HS-27A (cell line): Measurements from ENCODE around the gene TRERF1.
"Not testable (repeated sequence)": the region's sequence is repeated elsewhere in the genome, so short reads cannot be mapped to it uniquely, and the experiment has no call there.

Source experiments
- DNase-seq: peaks from one replicate; pipeline ENCODE4 v3.0.0-alpha.2; 2012; ENCODE audit warnings: low read depth, missing footprints

Gene TRERF1, protein sequence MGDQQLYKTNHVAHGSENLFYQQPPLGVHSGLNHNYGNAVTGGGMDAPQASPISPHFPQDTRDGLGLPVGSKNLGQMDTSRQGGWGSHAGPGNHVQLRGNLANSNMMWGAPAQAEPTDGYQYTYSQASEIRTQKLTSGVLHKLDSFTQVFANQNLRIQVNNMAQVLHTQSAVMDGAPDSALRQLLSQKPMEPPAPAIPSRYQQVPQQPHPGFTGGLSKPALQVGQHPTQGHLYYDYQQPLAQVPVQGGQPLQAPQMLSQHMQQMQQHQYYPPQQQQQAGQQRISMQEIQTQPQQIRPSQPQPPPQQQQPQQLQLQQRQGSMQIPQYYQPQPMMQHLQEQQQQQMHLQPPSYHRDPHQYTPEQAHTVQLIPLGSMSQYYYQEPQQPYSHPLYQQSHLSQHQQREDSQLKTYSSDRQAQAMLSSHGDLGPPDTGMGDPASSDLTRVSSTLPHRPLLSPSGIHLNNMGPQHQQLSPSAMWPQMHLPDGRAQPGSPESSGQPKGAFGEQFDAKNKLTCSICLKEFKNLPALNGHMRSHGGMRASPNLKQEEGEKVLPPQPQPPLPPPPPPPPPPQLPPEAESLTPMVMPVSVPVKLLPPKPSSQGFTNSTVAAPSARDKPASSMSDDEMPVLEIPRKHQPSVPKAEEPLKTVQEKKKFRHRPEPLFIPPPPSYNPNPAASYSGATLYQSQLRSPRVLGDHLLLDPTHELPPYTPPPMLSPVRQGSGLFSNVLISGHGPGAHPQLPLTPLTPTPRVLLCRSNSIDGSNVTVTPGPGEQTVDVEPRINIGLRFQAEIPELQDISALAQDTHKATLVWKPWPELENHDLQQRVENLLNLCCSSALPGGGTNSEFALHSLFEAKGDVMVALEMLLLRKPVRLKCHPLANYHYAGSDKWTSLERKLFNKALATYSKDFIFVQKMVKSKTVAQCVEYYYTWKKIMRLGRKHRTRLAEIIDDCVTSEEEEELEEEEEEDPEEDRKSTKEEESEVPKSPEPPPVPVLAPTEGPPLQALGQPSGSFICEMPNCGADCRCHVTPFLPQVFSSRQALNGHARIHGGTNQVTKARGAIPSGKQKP (N-terminal part only)

GRCh38 chr6:42451333-42452170 lies at the start of gene TRERF1:
TRERF1 (minus strand) TSS chr6:42451926; CDS start chr6:42269590, 182,336 bp downstream.
- DNase-seq: peak; percentile 64

DNA sequence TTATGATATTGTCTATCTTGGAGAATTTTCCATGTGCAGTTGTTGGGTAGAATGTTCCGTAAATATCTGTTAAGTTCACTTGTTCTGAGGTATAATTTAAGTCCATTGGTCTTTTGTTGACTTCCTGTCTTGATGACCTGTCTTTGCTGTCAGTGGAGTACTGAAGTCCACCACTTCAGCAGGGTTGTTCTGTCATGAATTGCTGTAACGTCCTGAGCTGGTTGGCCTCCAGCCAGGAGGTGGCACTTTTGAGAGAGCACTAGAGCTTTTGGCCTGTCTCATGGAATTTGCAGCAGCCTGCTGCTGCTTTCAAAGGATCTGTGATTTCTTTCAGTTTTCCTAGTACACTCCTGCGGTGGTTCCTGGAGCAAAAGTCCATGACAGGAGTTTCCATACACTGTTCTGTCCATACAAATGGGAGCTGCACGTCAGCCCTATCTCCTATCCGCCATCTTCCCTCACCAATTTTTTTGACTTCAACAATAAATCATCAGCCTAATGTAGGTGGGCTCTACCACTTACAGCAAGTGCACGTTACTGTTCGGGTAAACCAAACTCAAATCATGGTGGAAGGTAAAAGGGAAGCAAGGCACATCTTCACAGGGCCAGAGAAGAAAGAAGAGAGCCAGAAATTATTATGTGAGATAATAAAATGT lies 46.9 kb upstream of the TRERF1 start:
- DNase-seq: no peak

DNA sequence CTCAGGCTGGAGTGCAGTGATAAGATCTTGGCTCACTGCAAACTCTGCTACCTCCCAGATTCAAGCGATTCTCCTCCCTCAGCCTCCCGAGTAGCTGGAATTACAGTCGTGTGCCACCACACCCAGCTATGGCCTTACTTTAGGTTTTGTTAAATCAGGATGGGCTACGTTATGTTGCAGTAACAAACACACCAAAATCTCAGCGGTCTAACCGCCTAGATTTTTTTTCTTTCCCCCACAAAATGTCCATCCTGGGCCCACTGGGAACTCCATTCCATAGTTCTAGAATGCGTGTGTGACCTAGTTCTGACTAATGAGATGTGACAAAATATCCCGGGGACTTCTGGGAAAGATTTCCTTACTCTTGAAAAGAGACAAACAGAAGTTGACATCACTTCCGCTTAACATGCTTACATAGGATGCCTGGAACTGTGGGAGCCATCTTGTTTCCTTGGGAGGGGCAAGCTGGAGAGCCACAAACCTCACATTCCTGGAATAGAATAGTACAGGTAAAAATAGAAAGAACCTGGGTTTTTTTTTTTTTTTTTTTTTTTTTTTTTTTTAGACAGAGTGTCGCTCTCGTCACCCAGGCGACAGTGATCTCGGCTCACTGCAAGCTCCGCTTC lies 42.3 kb upstream of the TRERF1 start:
- DNase-seq: no peak

DNA sequence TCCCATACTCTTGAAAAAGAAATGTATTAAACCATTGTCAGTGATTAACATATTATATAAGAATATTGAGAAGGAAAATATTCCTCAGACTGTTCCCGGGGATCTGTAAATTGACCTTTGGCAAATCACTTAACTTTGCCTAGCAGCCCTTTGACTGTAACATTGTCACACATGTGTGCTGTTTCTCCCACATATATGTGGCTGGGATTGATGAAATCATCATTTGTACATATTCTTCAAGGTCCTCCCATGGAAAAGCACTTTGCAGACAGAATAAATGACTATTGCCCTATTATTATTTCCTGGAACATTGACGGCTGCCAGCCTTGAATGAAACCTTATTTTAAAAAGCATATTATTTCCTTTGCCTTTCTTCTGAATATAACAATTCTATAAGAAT lies 36.4 kb upstream of the TRERF1 start:
- no peak for DNase-seq

DNA sequence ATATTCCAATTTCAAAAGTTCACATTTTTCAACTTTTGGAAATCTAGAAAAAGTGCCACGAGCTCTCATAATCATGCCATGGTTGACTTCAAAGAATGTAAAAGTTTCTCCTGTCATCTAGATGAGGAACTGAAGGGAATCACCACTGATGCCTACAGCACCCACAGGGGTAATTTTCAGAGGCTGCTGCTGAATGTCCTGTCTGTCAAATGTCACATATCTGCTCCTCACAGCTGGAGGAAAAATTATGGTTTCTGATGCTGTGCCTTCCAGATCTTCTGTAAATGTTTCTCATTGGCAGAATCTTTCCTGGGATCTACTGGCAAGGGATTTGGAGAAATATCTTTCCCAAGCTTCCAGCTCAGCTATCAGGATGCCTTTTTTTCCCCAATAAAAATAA lies 32.5 kb upstream of the TRERF1 start:
- no peak for DNase-seq

DNA sequence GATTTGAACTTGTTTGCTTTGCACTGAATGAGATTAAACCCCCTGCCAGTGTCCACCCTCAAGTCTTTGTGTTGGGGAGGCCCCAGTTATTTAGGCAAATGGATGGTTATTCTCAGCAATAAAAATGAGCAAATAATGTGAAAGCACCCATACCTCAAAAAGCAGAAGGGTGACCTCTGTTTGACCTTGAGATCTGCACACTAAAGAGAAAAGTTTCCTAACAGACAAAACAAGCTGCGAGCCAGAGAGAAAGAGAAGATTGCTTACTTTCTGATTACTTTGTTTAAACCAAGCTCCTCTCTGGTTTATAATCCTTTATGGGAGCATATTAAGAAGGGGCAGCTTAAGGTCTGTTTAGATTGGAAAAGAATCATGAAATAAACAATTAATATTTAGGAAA lies 30.4 kb upstream of the TRERF1 start:
- no peak for DNase-seq

GRCh38 chr6:42471714-42472113 lies 20.0 kb upstream of the TRERF1 start:
- no peak for DNase-seq

- no peak for DNase-seq
Measured at GRCh38 chr6:42471142-42471541, 19.4 kb upstream of the TRERF1 start.

- no peak for DNase-seq
Measured at GRCh38 chr6:42468273-42468672, 16.5 kb upstream of the TRERF1 start.

GRCh38 chr6:42467651-42468050 lies 15.9 kb upstream of the TRERF1 start:
- no peak for DNase-seq

DNA sequence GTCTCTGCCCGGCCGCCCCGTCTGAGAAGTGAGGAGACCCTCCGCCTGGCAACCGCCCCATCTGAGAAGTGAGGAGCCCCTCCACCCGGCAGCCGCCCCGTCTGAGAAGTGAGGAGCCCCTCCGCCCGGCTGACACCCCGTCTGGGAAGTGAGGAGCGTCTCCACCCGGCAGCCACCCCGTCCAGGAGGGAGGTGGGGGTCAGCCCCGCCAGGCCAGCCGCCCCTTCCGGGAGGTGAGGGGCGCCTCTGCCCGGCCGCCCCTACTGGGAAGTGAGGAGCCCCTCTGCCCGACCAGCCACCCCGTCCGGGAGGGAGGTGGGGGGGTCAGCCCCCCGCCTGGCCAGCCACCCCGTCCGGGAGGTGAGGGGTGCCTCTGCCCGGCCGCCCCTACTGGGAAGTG lies 14.7 kb upstream of the TRERF1 start:
- DNase-seq: not testable (repeated sequence)

DNA sequence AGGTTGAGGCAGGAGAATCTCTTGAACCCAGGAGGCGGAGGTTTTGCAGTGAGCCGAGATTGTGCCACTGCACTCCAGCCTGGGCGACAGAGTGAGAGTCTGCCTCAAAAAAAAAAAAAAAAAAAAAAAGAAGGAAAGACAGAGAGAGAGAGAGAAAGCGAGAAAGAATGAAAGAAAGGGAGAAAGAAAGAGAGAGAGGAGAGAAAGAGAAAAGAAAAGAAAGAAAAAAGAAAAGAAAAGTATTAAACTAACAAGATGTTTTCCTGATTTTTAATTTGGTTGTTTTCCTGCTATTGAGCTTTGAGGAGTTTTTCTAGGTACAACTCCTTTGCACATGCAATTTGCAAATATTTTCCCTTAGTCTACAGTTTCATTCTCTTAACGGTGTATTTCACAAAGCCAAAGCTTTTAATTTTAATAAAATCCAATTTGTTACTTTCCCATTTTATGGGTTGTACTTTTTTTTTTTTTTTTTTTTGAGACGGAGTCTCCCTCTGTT lies 10.8 kb upstream of the TRERF1 start:
- no peak for DNase-seq

DNA sequence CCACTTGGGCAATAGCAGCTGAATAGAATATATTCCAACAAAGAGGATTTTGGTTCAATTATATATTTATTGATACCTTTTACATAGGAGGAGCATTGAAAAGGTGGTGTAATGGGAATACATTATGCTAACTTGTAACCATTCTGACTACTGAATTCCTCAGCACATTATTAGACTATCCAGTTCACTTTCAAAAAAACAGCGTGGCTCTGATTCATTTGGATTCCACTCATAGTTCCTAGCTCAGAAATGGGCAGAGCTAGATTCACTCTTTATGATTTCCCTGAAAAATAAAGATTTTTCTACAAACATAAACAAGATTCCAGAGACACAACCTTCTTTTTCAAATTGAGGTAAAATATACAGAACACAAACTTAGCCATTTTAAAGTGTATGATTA lies 9.2 kb upstream of the TRERF1 start:
- no peak for DNase-seq

DNA sequence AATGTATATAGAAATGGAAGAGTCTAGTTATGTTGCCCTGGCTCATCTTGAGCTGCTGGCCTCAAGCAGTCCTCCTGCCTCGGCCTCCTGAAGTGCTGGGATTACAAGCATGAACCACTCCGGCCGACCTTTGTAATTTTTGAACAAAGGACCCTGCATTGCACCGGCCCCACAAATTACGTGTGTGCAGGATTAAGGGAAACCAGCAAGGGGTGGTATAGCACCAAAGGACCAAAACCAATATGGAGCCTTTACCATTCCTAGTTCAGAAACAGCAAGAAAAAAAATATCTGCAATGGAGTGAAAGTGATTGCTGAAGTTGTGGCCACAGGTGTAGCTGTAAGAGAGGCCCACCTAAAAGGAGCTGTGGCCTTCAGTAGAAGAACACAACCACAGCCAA lies 8.2 kb upstream of the TRERF1 start:
- no peak for DNase-seq

GRCh38 chr6:42454428-42454791 lies 2.7 kb upstream of the TRERF1 start:
- no peak for DNase-seq

DNA sequence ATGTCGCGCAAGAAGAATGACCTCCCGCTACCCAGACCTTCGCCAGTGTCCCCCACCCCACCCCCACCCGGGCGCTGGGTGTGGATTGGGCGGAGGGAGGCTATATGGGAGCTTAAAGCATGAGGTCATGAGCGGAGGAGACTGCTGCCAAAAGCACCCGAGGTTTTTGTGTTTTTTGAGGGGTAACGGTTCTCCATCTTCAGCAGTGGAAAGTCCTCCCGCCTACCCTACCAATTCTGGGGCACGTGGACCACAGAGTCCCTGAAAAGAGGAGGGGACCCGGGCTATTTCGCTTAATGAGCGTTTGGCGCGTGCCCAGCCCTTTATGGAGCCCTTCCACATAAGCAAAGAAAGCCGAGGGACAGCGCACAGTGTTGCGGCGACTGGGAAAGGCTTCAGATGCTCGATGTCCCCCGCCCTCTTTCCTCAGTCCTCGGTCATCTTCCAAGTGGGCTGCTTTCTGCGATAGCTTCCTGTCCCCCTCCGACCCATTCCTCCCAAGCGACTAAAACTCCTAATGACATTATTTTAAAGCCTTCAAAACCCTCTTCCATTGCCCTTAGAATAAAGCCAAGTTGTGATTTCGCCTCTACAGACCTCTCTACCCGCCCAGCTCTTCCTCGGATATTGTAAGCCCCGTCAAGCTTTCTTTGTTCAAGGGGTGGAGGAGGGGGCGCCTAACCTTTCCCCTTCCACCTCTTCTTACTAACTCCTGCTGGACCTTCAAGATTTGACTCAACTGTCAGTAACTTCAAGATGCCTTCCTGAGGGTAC lies 2.1 kb upstream of the TRERF1 start:
- DNase-seq: peak; percentile 61

DNA sequence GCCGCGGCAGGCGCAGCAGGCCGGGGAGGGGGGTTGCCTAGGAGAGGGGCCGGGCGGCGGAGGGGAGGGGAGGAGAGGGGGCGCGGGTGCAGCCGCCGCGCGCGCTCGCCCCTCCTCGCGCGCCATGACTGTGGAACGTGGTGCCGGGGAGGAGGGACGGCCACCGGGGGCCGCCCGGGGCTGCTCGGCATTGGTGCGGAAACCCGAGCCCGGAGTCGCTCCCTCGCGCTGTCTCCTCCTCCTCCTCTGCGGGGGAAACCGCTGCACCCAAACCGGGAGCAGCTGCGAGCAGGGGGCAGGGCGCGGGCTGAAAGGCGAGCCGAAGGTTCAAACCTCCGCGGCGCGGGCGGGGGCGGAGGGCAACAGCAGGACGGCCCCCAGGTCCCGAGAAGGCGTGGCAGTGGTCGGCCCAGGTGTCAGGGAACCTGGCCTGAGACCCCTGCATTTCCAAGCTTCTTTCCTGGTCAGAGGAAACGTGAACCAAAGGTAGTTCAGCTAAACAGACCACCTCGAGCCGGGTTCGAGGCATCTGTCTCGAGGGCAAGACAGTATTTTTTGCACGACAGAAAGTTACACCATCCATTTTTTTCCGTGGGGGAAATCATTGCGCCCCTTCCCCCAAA lies 1.4 kb upstream of the TRERF1 start:
- peak; percentile 78 for DNase-seq

DNA sequence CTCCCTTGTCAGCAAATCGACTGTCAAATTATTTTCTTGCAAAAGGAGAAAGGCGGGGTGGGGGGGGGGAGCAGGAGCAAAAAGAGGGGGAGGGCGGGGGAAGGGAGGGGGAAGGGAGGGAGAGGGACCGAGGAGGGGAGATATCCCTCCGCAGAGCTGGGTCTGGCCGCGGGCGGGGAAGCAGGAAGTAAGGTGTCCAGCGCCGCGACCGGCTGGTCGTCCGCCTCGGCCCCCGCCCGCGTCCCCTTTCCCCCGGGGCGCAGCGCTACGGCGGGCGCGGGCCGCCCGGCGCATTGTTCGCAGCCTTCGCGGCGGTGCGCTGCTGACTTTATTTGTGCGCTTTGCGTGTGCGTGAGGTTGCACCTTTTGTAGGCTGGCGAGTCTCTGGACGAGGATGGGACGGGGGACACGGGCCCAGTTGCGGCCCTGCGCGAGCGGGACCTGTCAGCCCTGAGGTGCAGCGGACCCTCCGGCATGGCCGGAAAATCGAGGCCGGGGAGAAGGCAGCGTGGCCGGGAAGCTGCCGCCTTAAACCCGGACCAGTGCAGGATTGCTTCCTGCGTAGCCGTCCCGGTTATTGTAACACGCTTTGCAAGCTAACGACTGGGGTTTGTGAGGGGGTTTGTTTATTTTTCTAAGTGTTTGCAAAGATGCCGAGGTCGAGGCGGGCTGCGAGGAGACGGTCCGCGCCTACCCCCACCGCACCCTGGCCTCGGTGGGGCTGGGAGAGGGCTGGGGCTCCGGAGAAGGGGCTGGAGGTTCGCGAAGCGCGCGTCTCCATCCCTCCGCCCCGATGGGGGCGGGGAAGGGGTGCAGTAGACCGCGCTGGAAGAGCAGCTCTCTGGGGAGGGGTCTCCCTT lies 675 bp upstream of the TRERF1 start:
- peak; percentile 56 for DNase-seq
